Endothelial cell of umbilical vein (primary cell): ENCODE data around the gene KIAA0825. TPM values are rescaled to one million over a fixed set of nuclear protein-coding genes. Genes with fewer than 3 reads are reported as not detected.

Experiments
- BruUV-seq: library from RNA; stranded (reverse); fragments of 400-500 nt; replicated peaks from 2 replicates; lab custom pipeline; 2021; lab: Mats Ljungman, UMichigan
- CTCF ChIA-PET: fragments of 300-600, 350-600 bp; sonication (Branson Sonifier 250); formaldehyde crosslinking; loops from one replicate; lab custom pipeline; 2021; ENCODE audit warnings: antibody characterized with exemption, inconsistent platforms; lab: Charles Lee
- POLR2A ChIA-PET: fragments of 300-600, 350-600 bp; sonication (Branson Sonifier 250); formaldehyde crosslinking; loops from one replicate; lab custom pipeline; 2021; ENCODE audit warnings: antibody characterized with exemption, inconsistent platforms; lab: Charles Lee
- DNase-seq: peaks from one replicate; pipeline ENCODE4 v3.0.0-alpha.2; 2011; ENCODE audit warnings: low read depth, low spot score
- FAIRE-seq: peaks from 2 replicates; lab custom pipeline; 2011; peaks lifted over from hg19 to GRCh38; lab: Jason Lieb, UNC
- H2AFZ ChIP-seq: 2 replicates; pipeline ENCODE4 v1.6.0; 2012; ENCODE audit warnings: low read depth, low read length, control low read depth, inconsistent platforms
- H3K27ac ChIP-seq: 2 replicates; pipeline ENCODE4 v1.5.1; 2011; ENCODE audit warnings: low read depth, mild to moderate bottlenecking, control low read depth, low read length, moderate library complexity; ENCODE audit not compliant: insufficient read depth
- H3K27me3 ChIP-seq, 2 experiments: 2 replicates each; pipeline versions ENCODE4 v1.6.0 to v1.6.1; 2011; ENCODE audit warnings: low read length in 2 of 2, mixed read lengths in 1 of 2; ENCODE audit not compliant: control insufficient read depth in 2 of 2, insufficient read depth in 2 of 2
- H3K36me3 ChIP-seq, 2 experiments: 2 replicates in 1 of 2; 3 replicates in 1 of 2; pipeline ENCODE4 v1.5.1; 2011; ENCODE audit warnings: low read length in 2 of 2, mild to moderate bottlenecking in 1 of 2, moderate library complexity in 1 of 2; ENCODE audit not compliant: control insufficient read depth in 2 of 2, insufficient read depth in 2 of 2; ENCODE audit errors: extremely low read depth in 1 of 2
- H3K4me1 ChIP-seq: 3 replicates; pipeline ENCODE4 v1.5.1; 2011; ENCODE audit warnings: mild to moderate bottlenecking, low read length; ENCODE audit not compliant: control insufficient read depth, insufficient read depth; ENCODE audit errors: extremely low read depth
- H3K4me2 ChIP-seq: 2 replicates; pipeline ENCODE4 v1.6.1; 2011; ENCODE audit warnings: low read length, control low read depth, mixed read lengths; ENCODE audit not compliant: insufficient read depth
- H3K4me3 ChIP-seq, 3 experiments: fragments of 200-600 bp in 1 of 3; sonication (generic), shearing (Covaris generic) in 1 of 3; replicated peaks in 1 of 3; 2 replicates each; pipeline ENCODE4 v1.5.1; 2011 to 2016; ENCODE audit warnings: control low read depth in 3 of 3, low read length in 3 of 3, mild to moderate bottlenecking in 2 of 3, inconsistent platforms in 1 of 3, low read depth in 1 of 3, moderate library complexity in 1 of 3; ENCODE audit not compliant: insufficient read depth in 1 of 3
- H3K79me2 ChIP-seq: 2 replicates; pipeline ENCODE4 v1.6.0; 2012; ENCODE audit warnings: low read length, inconsistent platforms; ENCODE audit not compliant: control insufficient read depth, insufficient read depth
- H3K9ac ChIP-seq: replicated peaks from 2 replicates; pipeline ENCODE3; 2011; ENCODE audit warnings: low read length, control low read depth; ENCODE audit not compliant: insufficient read depth; ENCODE audit errors: extremely low read depth
- H3K9me1 ChIP-seq: replicated peaks from 3 replicates; pipeline ENCODE4 v1.6.0; 2011; ENCODE audit warnings: mild to moderate bottlenecking, low read length; ENCODE audit not compliant: control insufficient read depth, insufficient read depth; ENCODE audit errors: extremely low read depth
- H3K9me3 ChIP-seq: replicated peaks from 2 replicates; pipeline ENCODE4 v1.5.1; 2012; ENCODE audit warnings: low read length, inconsistent platforms; ENCODE audit not compliant: control insufficient read depth, insufficient read depth
- H4K20me1 ChIP-seq: replicated peaks from 2 replicates; pipeline ENCODE3; 2011; ENCODE audit warnings: mild to moderate bottlenecking, low read length; ENCODE audit not compliant: control insufficient read depth, insufficient read depth; ENCODE audit errors: extremely low read depth
- CTCF ChIP-seq, 2 donors: IDR thresholded peaks; 1 replicate in 1 of 2; 2 replicates in 1 of 2; pipeline ENCODE4 v1.5.1; 2011; ENCODE audit warnings: low read length in 2 of 2, mild to moderate bottlenecking in 2 of 2, moderate library complexity in 2 of 2, control low read depth in 1 of 2, inconsistent platforms in 1 of 2, low read depth in 1 of 2; ENCODE audit not compliant: insufficient read depth in 1 of 2; ENCODE audit errors: extremely low read depth in 1 of 2
- EZH2 ChIP-seq: IDR thresholded peaks from 2 replicates; pipeline ENCODE4 v1.6.1; 2012; ENCODE audit warnings: borderline replicate concordance, low read depth, mild to moderate bottlenecking, moderate library complexity, low read length, inconsistent platforms; ENCODE audit not compliant: severe bottlenecking
- FOS ChIP-seq: IDR thresholded peaks from 2 replicates; pipeline ENCODE4 v1.6.1; 2011; ENCODE audit warnings: mild to moderate bottlenecking, low read length, moderate library complexity, borderline replicate concordance; ENCODE audit not compliant: insufficient read depth
- GATA2 ChIP-seq: IDR thresholded peaks from 2 replicates; pipeline ENCODE4 v1.7.0; 2011; ENCODE audit warnings: low read depth, mild to moderate bottlenecking, moderate library complexity, mixed read lengths, low read length; ENCODE audit not compliant: insufficient read length, insufficient read depth
- JUN ChIP-seq: IDR thresholded peaks from 2 replicates; pipeline ENCODE4 v1.6.1; 2011; ENCODE audit warnings: borderline replicate concordance, low read depth; ENCODE audit not compliant: insufficient read length, insufficient read depth
- MAX ChIP-seq: IDR thresholded peaks from 2 replicates; pipeline ENCODE4 v1.6.1; 2011; ENCODE audit not compliant: insufficient read depth, insufficient read length
- MYC ChIP-seq: IDR thresholded peaks from one replicate; pipeline ENCODE4 v1.6.1; 2011; ENCODE audit warnings: mild to moderate bottlenecking, low read depth, low read length
- POLR2A ChIP-seq: IDR thresholded peaks from 2 replicates; pipeline ENCODE4 v1.6.1; 2012; ENCODE audit warnings: low read depth, mild to moderate bottlenecking, control low read depth, low read length
- POLR2AphosphoS5 ChIP-seq: IDR thresholded peaks from 2 replicates; pipeline ENCODE4 v1.6.1; 2012; ENCODE audit warnings: low read depth, mild to moderate bottlenecking, control low read depth, low read length, moderate library complexity; ENCODE audit not compliant: insufficient read depth
- dilution Hi-C: fragments of 300-500 bp; cut with MboI; formaldehyde crosslinking; loops from one replicate; pipeline ENCODE4 v1.15.0; 2019; ENCODE audit warnings: low sequenced_read_pairs; ENCODE audit not compliant: extremely low pct_ligation_motif_present
- intact Hi-C: fragments of 100-400 bp; cut with micrococcal nuclease; formaldehyde crosslinking; loops from one replicate; pipeline ENCODE4 v1.10.0; 2022
- polyA plus RNA-seq, 4 experiments: library from polyadenylated mRNA; depleted of rRNA in 3 of 4; stranded (reverse) in 3 of 4; unstranded in 1 of 4; fragments of >200 nt; gene quantifications; 2 replicates each; pipeline versions ENCODE4 v1.2.1 to v1.2.3, GENCODE V29; 2011 to 2012; ENCODE audit warnings: missing spikeins in 1 of 4
- total RNA-seq: library from RNA; stranded (reverse); gene quantifications from 2 replicates; pipeline ENCODE4 v1.2.3, GENCODE V29; 2021

Gene KIAA0825
- total and polyA plus RNA-seq, 2 donors (not counting 3 experiments of a cell fraction or from before 2014, with no cell fraction given) = 0.15 to 1.1 TPM

- H3K4me1 ChIP-seq = no peaks in the 10 kb centered on the region
- intact Hi-C loops (no loop called here), dilution Hi-C loops (no loop called here)
- no peaks in the 10 kb centered on the region for H4K20me1 ChIP-seq
- H3K36me3 ChIP-seq = no peaks in the 10 kb centered on the region
- H3K4me3 ChIP-seq = no peak overlapping the region
- FAIRE-seq (no peak), DNase-seq (no peak)
- H3K9ac ChIP-seq = no peak overlapping the region
- no peak overlapping the region for H3K4me2 ChIP-seq
- no TSS peak for BruUV-seq
- ChIA-PET CTCF (interaction anchor here (0.9 kb wide), 1 partner anchor 62 kb away, joined by 3 read pairs; no protein-coding TSS in a partner anchor), POLR2A (no interaction called here)
- H3K79me2 ChIP-seq = no peaks in the 10 kb centered on the region
- no peak overlapping the region for H3K27ac ChIP-seq
- no peaks in the 10 kb centered on the region for H3K9me1 ChIP-seq
- no peaks in the 10 kb centered on the region for H3K27me3 ChIP-seq
- TF ChIP-seq GATA2 = no peak
- no peak for TF ChIP-seq MYC
- no peak for TF ChIP-seq MAX
- no peak for TF ChIP-seq FOS
- no peak for TF ChIP-seq POLR2AphosphoS5
- no peak for TF ChIP-seq POLR2A
- no peak for TF ChIP-seq EZH2
- TF ChIP-seq JUN = no peak
- no peak for TF ChIP-seq CTCF (IDR thresholded peaks at IDR 0.05; ENCODE audit: extremely low read depth in 1 of 2, insufficient read depth in 1 of 2, low read depth in 1 of 2, low read length in 2 of 2)
- no peak overlapping the region for H2AFZ ChIP-seq
- no peaks in the 10 kb centered on the region for H3K9me3 ChIP-seq
Measured at GRCh38 chr5:94335936-94336335, 282.5 kb downstream of the KIAA0825 start.
